Measurements from ENCODE around the gene RIPOR3.

RIPOR3 gene

GRCh38 chr20:50618537-50618936, 72.8 kb downstream of the RIPOR3 start:
- no peak for DNase-seq (ENCODE audit: low spot score)
- H3K4me3 ChIP-seq: no peak overlapping the region
- TF ChIP-seq, protein P1, sequence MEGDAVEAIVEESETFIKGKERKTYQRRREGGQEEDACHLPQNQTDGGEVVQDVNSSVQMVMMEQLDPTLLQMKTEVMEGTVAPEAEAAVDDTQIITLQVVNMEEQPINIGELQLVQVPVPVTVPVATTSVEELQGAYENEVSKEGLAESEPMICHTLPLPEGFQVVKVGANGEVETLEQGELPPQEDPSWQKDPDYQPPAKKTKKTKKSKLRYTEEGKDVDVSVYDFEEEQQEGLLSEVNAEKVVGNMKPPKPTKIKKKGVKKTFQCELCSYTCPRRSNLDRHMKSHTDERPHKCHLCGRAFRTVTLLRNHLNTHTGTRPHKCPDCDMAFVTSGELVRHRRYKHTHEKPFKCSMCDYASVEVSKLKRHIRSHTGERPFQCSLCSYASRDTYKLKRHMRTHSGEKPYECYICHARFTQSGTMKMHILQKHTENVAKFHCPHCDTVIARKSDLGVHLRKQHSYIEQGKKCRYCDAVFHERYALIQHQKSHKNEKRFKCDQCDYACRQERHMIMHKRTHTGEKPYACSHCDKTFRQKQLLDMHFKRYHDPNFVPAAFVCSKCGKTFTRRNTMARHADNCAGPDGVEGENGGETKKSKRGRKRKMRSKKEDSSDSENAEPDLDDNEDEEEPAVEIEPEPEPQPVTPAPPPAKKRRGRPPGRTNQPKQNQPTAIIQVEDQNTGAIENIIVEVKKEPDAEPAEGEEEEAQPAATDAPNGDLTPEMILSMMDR (IDR thresholded peaks at IDR 0.05): no peak
- H3K27ac ChIP-seq: no peak overlapping the region

DNA sequence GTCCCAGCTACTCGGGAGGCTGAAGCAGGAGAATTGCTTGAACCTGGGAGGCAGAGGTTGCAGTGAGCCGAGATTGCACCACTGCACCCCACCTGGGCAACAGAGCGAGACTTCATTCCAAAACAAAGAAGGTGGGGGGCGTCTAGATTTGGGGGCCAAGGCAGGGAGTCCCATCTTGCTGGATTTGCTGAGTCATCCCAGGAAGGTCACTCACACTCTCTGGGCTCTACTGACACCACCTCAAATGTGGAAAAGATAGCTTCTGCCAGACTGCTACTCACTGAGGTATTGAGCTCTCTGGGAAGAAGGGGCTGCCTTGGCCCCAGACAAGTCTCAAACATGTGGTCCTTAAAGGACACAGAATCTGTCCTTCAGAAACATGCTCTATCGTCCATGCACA, 74.3 kb downstream of the RIPOR3 start:
- DNase-seq (ENCODE audit: low spot score): no peak
- H3K27ac ChIP-seq: no peak overlapping the region
- TF ChIP-seq, protein P1 (IDR thresholded peaks at IDR 0.05): no peak
- no peak overlapping the region for H3K4me3 ChIP-seq

- TF ChIP-seq, protein P1 (IDR thresholded peaks at IDR 0.05): no peak
- no peak overlapping the region for H3K4me3 ChIP-seq
- no peak for DNase-seq (ENCODE audit: low spot score)
- H3K27ac ChIP-seq: no peak overlapping the region
Measured at GRCh38 chr20:50615407-50615806, 75.9 kb downstream of the RIPOR3 start.

DNA sequence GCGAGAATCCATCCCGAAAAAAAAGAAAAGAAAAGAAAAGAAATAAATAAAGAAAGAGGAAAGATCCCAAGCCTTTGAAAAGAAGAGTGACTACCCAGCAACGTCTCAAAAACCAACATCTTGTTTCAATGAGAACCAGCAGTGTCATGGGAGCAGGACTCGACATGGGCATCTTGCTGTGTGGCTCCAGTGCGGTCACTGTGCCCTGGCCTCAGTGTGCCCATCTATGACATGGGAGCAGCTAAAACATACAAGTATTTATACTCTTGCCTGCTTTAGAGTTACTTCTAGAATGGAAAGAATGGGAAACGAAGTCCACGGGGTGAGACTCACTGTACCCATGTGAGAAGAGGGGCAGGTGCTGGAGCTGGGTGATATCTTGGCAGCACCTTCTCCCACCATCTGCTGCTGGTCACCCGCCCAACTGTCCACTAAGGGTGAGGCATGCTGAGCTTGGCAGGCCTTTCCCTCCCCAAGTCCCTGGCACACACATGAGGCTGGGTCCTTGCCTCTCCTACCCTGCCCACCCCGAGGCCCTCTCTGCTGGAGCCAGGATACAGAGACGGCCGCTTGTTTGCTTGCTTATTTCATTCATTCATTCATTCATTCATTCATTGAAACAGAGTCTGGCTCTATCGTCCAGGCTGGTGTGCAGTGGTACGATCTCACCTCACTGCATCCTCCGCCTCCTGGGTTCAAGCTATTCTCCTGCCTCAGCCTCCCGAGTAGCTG, 77.7 kb downstream of the RIPOR3 start:
- DNase-seq (ENCODE audit: low spot score): no peak

GRCh38 chr20:50611128-50611810, 80.1 kb downstream of the RIPOR3 start:
- TF ChIP-seq, protein P1 (IDR thresholded peaks at IDR 0.05): no peak
- Histone ChIP-seq H3K4me3 (no peak overlapping the region), H3K27ac (no peak overlapping the region)
- no peak for DNase-seq (ENCODE audit: low spot score)

More for the DNA sequence above, 77.7 kb downstream of the RIPOR3 start:
- TF ChIP-seq, protein P1 (IDR thresholded peaks at IDR 0.05): no peak
- H3K4me3 ChIP-seq: no peak overlapping the region
- H3K27ac ChIP-seq: no peak overlapping the region

GRCh38 chr20:50610212-50610718, 81.1 kb downstream of the RIPOR3 start:
- Histone ChIP-seq H3K27ac (no peak overlapping the region), H3K4me3 (no peak overlapping the region)
- no peak for DNase-seq (ENCODE audit: low spot score)
- TF ChIP-seq, protein P1 (IDR thresholded peaks at IDR 0.05): no peak

Measured in coronary artery (tissue), 2 donors.